ENCODE results near the gene PAPSS2. TPM values are rescaled to one million over a fixed set of nuclear protein-coding genes. Genes with fewer than 3 reads are reported as not detected.
"Not testable (repeated sequence)": the region's sequence is repeated elsewhere in the genome, so short reads cannot be mapped to it uniquely, and the experiment has no call there.

Gene PAPSS2
- total RNA-seq, 2 donors from 2014 or later = 0.55 to 1.3 TPM

DNA sequence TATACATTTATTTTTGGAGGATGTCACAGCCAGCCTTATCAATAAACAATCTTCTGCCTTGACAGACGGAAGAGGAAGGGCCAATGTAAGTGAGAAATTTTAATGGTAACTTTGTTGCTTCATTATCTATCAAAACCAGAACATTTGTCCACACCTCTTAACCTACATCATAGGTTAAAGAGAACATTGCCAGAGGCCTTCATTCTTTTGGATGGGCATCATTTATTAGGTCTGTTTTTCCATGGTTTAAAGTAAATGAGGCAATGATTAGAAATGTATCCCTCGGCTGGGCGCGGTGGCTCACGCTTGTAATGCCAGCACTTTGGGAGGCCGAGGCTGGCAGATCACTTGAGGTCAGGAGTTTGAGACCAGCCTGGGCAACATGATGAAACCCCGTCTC lies 29.5 kb upstream of the PAPSS2 start:
- Mint-ChIP-seq H3K4me3 (no peak overlapping the region), H3K27ac (no peak overlapping the region), H3K36me3 (ENCODE audit: low read depth) (no peaks in the 10 kb centered on the region), H3K4me1 (no peaks in the 10 kb centered on the region), H3K27me3 (peaks cover 8% of the 10 kb centered on the region)
- H3K9me3 ChIP-seq (ENCODE audit: control insufficient read depth, low read length, poor library complexity, severe bottlenecking) = no peaks in the 10 kb centered on the region
- no peak for ATAC-seq
- DNase-seq = no peak

DNA sequence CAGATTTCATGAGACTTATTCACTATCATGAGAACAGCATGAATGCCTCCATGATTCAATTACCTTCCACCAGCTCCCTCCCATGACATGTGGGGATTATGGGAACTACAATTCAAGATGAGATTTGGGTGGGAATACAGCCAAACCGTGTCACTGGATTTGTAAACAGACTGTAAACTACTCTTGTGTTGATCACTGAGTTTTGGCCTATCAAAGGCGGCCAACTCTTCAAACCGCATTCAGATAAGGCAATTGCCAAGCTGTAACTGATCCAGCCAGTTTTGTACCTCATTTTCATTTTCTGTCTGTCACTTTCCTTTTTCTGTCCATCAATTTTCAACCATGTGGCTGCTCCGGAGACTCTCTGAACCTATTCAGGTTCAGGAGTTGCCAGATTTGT lies 27.2 kb upstream of the PAPSS2 start:
- ATAC-seq (no peak), DNase-seq (no peak)
- Mint-ChIP-seq H3K36me3 (ENCODE audit: low read depth) (no peaks in the 10 kb centered on the region), H3K27me3 (peaks cover 8% of the 10 kb centered on the region), H3K4me3 (no peak overlapping the region), H3K4me1 (no peaks in the 10 kb centered on the region), H3K27ac (no peak overlapping the region)
- no peaks in the 10 kb centered on the region for H3K9me3 ChIP-seq (ENCODE audit: control insufficient read depth, low read length, poor library complexity, severe bottlenecking)

DNA sequence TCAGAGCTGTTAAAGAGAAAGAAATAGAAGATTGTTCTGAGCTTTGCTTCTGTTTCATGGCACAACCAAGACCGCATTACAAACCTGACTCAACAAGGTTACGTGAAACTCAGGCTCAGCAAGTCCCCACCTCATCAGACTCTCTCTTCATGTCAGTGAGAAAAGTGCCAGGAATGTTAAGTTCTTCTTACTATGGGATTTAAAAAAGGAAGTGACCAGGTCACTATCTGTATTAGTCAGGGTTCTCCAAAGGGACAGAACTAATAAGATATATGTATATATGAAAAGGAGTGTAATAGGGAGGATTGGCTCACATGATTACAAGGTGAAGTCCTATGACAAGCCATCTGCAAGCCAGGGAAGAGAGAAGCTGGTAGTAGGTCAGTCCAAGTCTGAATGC lies 25.4 kb upstream of the PAPSS2 start:
- Mint-ChIP-seq H3K36me3 (ENCODE audit: low read depth) (no peaks in the 10 kb centered on the region), H3K27me3 (peaks cover 8% of the 10 kb centered on the region), H3K4me1 (no peaks in the 10 kb centered on the region), H3K4me3 (no peak overlapping the region), H3K27ac (no peak overlapping the region)
- DNase-seq (no peak), ATAC-seq (no peak)
- H3K9me3 ChIP-seq (ENCODE audit: control insufficient read depth, low read length, poor library complexity, severe bottlenecking) = no peaks in the 10 kb centered on the region

DNA sequence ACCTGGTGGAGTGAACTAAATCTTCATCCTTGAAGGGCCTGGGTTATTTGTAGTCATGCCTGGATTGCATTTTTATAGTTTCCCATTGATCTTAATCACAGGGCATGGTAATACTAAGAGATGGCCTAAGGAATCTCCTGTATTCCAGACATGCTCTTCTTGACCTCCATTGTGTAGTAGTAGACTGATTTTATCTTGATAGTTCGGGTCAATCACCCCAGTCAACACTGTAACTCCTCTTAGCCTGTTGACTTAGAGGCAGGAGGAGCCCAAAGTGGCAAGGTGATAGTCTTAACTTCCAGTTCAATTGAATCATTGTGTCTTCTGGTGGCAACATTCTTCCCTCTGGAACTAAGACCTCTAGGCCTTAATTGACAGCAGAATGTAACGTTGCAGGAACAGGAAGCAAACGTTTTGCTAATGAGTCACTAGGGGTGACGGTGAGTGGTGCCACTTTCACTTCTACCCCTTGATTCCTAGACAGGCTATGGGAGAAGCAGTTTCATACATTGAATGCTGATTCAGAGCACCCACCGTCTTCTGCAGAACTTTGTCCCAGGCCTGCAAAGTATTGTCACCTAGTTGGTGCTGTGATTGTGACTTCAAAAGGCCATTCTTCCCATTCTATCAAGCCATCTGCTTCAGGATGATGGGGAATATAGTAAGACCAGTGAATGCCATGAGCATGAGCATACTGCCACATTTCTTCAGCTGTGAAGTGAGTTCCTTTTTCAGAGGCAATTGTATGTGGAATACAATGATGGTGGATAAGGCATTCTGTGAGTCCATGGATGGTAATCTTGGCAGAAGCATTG lies 24.0 kb upstream of the PAPSS2 start:
- H3K4me3 Mint-ChIP-seq = no peak overlapping the region
- H3K27me3 Mint-ChIP-seq = no peaks in the 10 kb centered on the region
- H3K27ac Mint-ChIP-seq = no peak overlapping the region
- H3K36me3 Mint-ChIP-seq (ENCODE audit: low read depth) = no peaks in the 10 kb centered on the region
- DNase-seq (no peak), ATAC-seq (no peak)
- H3K9me3 ChIP-seq (ENCODE audit: control insufficient read depth, low read length, poor library complexity, severe bottlenecking) = no peaks in the 10 kb centered on the region
- no peaks in the 10 kb centered on the region for H3K4me1 Mint-ChIP-seq

DNA sequence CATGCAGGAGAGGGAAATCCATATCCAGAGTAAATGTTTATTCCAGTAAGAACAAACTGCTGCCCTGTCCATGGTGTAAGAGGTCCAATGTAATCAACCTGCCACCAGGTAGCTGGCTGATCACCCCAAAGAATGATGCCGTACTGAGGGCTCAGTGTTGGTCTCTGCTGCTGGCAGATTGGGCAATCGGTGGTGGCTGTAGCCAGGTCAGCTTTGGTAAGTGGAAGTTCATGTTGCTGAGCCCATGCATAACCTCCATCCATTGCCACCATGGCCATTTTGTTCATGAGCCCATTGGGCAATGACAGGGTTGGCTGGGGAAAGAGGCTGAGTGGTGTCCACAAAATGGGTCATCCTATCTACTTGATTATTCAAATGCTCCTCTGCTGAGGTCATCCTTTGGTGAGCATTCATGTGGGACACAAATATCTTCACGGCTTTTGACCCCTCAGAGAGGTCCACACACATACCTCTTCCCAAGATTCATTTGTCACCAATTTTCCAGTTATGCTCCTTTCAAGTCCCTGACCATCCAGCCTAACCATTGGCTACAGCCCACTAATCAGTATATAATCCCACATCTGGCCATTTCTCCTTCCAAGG lies 23.3 kb upstream of the PAPSS2 start:
- no peaks in the 10 kb centered on the region for H3K4me1 Mint-ChIP-seq
- H3K36me3 Mint-ChIP-seq (ENCODE audit: low read depth) = no peaks in the 10 kb centered on the region
- H3K27ac Mint-ChIP-seq = no peak overlapping the region
- H3K27me3 Mint-ChIP-seq = no peaks in the 10 kb centered on the region
- no peaks in the 10 kb centered on the region for H3K9me3 ChIP-seq (ENCODE audit: control insufficient read depth, low read length, poor library complexity, severe bottlenecking)
- no peak overlapping the region for H3K4me3 Mint-ChIP-seq
- ATAC-seq (no peak), DNase-seq (no peak)

DNA sequence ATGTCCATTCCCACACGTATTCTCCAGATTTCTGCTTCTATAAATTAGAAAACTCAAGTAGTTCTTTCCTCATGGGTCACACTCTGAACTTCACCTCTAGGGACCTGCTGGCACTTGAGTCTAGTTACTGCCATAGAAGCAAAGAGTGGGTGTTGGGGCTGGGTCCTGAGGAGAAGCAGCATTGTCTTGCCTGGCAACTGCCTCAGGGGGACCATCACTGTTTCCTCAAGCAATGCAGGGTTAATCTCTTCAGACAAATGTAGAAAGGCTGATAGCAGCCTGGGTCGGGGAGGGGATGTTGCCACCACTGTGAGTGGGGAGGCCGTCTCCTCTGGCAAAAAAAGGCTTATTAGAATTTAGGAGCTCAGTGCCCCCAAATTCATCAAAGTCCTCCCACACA lies 20.2 kb upstream of the PAPSS2 start:
- DNase-seq = no peak
- no peak for ATAC-seq
- no peak overlapping the region for H3K27ac Mint-ChIP-seq
- no peaks in the 10 kb centered on the region for H3K4me1 Mint-ChIP-seq
- no peaks in the 10 kb centered on the region for H3K36me3 Mint-ChIP-seq (ENCODE audit: low read depth)
- H3K4me3 Mint-ChIP-seq = no peak overlapping the region
- H3K9me3 ChIP-seq (ENCODE audit: control insufficient read depth, low read length, poor library complexity, severe bottlenecking) = no peaks in the 10 kb centered on the region
- H3K27me3 Mint-ChIP-seq = no peaks in the 10 kb centered on the region

DNA sequence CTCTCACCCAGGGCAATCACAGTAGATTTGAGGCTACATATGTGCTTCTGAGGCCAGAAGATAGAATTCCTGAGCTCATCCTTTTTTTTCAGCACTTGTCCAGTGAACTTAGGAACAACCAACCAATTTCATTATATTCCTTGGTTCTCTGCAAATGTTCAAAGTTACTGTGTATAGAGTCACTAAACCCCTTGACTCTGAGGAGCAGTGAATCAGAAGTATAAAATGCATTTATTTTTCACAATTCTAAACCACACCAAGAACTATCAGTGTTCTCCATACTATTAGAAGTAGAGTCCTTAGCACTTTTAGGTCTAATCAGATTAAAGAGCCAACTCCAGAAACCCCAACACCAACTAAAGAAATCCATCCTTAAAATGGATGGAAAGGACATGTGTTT lies 19.6 kb upstream of the PAPSS2 start:
- no peak overlapping the region for H3K27ac Mint-ChIP-seq
- ATAC-seq (no peak), DNase-seq (no peak)
- no peaks in the 10 kb centered on the region for H3K4me1 Mint-ChIP-seq
- no peaks in the 10 kb centered on the region for H3K27me3 Mint-ChIP-seq
- no peaks in the 10 kb centered on the region for H3K9me3 ChIP-seq (ENCODE audit: control insufficient read depth, low read length, poor library complexity, severe bottlenecking)
- no peaks in the 10 kb centered on the region for H3K36me3 Mint-ChIP-seq (ENCODE audit: low read depth)
- H3K4me3 Mint-ChIP-seq = no peak overlapping the region

DNA sequence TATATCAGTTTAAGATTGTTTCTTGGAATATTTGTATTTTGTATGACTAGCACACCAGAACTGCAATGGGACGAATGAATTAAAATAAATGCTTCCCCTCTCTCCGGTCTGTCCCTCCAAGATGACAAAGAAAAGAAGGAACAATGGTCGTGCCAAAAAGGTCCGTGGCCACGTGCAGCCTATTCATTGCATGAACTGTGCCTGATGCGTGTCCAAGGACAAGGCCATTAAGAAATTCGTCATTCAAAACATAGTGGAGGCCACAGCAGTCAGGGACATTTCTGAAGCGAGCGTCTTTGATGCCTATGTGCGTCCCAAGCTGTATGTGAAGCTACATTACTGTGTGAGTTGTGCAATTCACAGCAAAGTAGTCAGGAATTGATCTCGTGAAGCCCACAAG lies 17.2 kb upstream of the PAPSS2 start:
- Mint-ChIP-seq H3K36me3 (ENCODE audit: low read depth) (no peaks in the 10 kb centered on the region), H3K27ac (no peak overlapping the region), H3K4me1 (no peaks in the 10 kb centered on the region), H3K27me3 (no peaks in the 10 kb centered on the region), H3K4me3 (no peak overlapping the region)
- H3K9me3 ChIP-seq (ENCODE audit: control insufficient read depth, low read length, poor library complexity, severe bottlenecking) = no peaks in the 10 kb centered on the region
- DNase-seq = no peak
- no peak for ATAC-seq

DNA sequence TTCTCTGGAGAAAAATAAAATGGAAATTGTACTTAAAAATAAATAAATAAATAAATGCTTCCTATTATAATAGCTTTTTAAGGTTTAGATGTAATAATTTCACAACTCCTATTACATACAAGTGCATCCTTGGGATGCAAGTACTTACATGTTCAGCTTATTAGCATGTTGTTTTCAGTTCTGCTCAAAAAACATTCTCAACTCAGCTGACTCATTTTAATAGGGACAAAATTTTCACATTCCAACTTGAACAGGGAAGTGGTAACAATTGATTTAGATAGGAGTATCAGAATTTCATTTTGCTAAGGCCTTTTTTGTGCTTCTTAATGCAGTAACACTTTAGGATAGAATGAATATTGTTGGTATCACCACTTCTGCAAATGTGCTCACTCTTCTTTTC lies 16.7 kb upstream of the PAPSS2 start:
- no peak overlapping the region for H3K4me3 Mint-ChIP-seq
- no peaks in the 10 kb centered on the region for H3K4me1 Mint-ChIP-seq
- H3K27me3 Mint-ChIP-seq = no peaks in the 10 kb centered on the region
- no peaks in the 10 kb centered on the region for H3K36me3 Mint-ChIP-seq (ENCODE audit: low read depth)
- no peaks in the 10 kb centered on the region for H3K9me3 ChIP-seq (ENCODE audit: control insufficient read depth, low read length, poor library complexity, severe bottlenecking)
- DNase-seq = no peak
- H3K27ac Mint-ChIP-seq = no peak overlapping the region
- ATAC-seq = no peak

DNA sequence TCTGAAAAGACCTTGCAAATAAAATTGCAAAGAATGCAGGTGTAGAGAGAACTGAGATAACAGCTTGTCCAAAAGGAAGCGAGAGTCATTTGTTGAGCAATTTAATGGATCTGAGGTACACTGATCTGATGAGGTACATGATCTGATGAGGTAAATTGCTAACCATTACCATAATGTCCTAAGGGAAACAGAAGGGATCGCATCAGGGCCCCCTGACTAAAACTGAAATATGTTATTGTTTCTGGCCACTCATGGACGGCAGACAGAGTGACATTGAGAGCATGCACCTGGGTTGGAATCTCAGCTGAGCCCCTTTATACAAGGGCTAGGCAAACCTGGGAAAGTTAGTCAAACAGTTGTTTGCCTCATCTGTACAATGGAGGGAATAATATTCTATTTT lies 15.8 kb upstream of the PAPSS2 start:
- ATAC-seq (no peak), DNase-seq (no peak)
- Mint-ChIP-seq H3K27ac (no peak overlapping the region), H3K4me1 (no peaks in the 10 kb centered on the region), H3K27me3 (peaks cover 6% of the 10 kb centered on the region), H3K36me3 (ENCODE audit: low read depth) (no peaks in the 10 kb centered on the region), H3K4me3 (no peak overlapping the region)
- H3K9me3 ChIP-seq (ENCODE audit: control insufficient read depth, low read length, poor library complexity, severe bottlenecking) = no peaks in the 10 kb centered on the region

DNA sequence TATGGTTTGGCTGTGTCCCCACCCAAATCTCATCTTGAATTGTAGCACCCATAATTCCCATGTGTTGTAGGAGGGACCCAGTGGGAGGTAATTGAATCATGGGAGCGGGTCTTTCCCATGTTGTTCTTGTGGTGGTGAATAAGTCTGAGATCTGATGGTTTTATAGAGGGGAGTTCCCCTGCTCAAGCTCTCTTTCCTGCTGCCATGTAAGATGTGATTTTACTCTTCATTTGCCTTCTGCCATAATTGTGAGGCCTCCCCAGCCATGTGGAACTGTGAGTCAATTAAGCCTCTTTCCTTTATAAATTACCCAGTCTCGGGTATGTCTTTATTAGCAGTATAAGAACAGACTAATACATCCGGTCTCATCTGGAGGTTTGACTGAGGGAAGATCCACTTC lies 15.2 kb upstream of the PAPSS2 start:
- H3K27ac Mint-ChIP-seq; H3K4me3 Mint-ChIP-seq; H3K27me3 Mint-ChIP-seq; H3K4me1 Mint-ChIP-seq; DNase-seq; H3K36me3 Mint-ChIP-seq (ENCODE audit: low read depth); ATAC-seq; H3K9me3 ChIP-seq (ENCODE audit: control insufficient read depth, low read length, poor library complexity, severe bottlenecking): not testable (repeated sequence)

DNA sequence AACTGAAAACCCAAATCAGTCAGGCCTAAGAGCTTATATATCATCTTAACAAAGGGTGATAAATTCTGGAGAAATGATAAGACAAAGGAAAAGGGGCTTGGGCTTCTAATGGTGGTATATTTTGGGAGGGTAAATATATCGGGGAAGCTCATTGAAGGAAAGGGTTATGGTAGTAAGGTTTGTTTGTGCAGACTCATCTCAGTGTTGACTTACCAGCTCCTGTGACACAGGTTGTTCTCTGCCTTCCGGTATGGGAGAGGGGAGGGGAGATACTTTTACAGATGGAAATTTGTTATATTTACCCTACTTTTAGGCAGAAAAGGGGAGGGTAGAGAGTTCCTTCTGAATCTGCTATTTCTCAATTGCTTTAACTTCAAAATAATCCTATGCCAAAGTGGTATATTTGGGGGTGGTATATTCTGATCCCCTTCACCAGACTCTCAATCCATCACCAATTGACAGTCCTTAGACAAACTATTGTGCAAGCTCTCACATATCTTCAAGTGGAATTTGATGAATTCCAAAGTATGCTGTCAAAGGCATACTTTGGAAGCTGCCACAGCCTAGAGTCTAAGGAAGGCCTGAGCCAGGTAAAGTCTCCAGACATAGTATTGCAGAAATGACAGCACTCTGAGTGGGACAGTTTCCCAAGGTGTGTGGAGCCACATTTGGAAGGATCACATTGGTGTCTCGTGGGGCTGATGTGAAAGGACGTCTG lies 13.3 kb upstream of the PAPSS2 start:
- ATAC-seq (no peak), DNase-seq (no peak)
- no peaks in the 10 kb centered on the region for H3K9me3 ChIP-seq (ENCODE audit: control insufficient read depth, low read length, poor library complexity, severe bottlenecking)
- peaks cover 9% of the 10 kb centered on the region for H3K27me3 Mint-ChIP-seq
- H3K27ac Mint-ChIP-seq = no peak overlapping the region
- H3K4me3 Mint-ChIP-seq = no peak overlapping the region
- H3K4me1 Mint-ChIP-seq = no peaks in the 10 kb centered on the region
- no peaks in the 10 kb centered on the region for H3K36me3 Mint-ChIP-seq (ENCODE audit: low read depth)

DNA sequence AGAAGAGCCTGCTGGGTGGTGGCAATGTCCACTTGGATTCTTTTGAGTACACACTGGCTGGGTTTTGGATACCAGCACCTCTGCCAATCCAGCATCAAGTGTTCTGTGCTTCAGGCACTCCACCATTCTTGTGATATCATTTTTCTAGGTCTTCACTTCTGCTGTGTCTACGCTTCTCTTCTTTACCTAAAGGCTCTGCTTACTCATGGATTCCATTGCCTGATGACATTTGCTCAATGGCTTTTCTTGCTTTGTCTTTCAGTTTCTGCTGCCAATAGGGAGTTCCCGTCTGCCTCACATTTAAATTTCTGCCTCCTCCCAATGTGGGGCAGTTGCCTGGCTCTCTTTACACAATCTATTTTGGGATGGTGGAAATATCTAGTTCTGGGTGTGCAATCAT lies 12.7 kb upstream of the PAPSS2 start:
- Mint-ChIP-seq H3K27ac (no peak overlapping the region), H3K27me3 (peaks cover 15% of the 10 kb centered on the region), H3K36me3 (ENCODE audit: low read depth) (no peaks in the 10 kb centered on the region), H3K4me3 (no peak overlapping the region), H3K4me1 (no peaks in the 10 kb centered on the region)
- ATAC-seq (no peak), DNase-seq (no peak)
- no peaks in the 10 kb centered on the region for H3K9me3 ChIP-seq (ENCODE audit: control insufficient read depth, low read length, poor library complexity, severe bottlenecking)

Measured in T-helper 17 cell (primary cell).